A549 (cell line): Measurements from ENCODE around the gene CBLN1. TPM values are rescaled to one million over a fixed set of nuclear protein-coding genes. Genes with fewer than 3 reads are reported as not detected.

Experiments
- ATAC-seq, 2 experiments: fragments of 200-7000 bp in 1 of 2; fragments of >200 bp in 1 of 2; cut with Nextera tagmentation in 1 of 2; cut with Tn5 transposase in 1 of 2; 3 replicates each; pipeline versions ENCODE4 v1.8.0 to v1.9.1; 2018 to 2020; ENCODE audit warnings: mild to moderate bottlenecking in 1 of 2, moderate library complexity in 1 of 2
- CTCF ChIA-PET: fragments of 300-600 bp; sonication (Branson Sonifier 250); formaldehyde crosslinking; extraction: SDS; loops from one replicate; lab custom pipeline; 2021; ENCODE audit warnings: antibody characterized with exemption, inconsistent platforms; lab: Yijun Ruan, JAX
- POLR2A ChIA-PET: fragments of 350-600 bp; formaldehyde crosslinking; extraction: SDS; loops from one replicate; lab custom pipeline; 2021; ENCODE audit warnings: antibody characterized with exemption, inconsistent platforms; lab: Yijun Ruan, JAX
- DNase-seq, 2 experiments: peaks; one replicate each; pipeline versions ENCODE4 v3.0.0 to v3.0.0-alpha.2; 2011 to 2016; ENCODE audit warnings: low read depth in 1 of 2, low spot score in 1 of 2
- FAIRE-seq: peaks from 2 replicates; lab custom pipeline; 2011; peaks lifted over from hg19 to GRCh38; lab: Jason Lieb, UNC
- H3K27ac ChIP-seq, 2 experiments: fragments of >200 bp; sonication (Bioruptor Twin); formaldehyde crosslinking; 3 replicates each; pipeline ENCODE4 v1.5.1; 2016 to 2017
- H3K4me1 ChIP-seq: fragments of >200 bp; sonication (Bioruptor Twin); formaldehyde crosslinking; 3 replicates; pipeline ENCODE4 v1.6.1; 2016
- H3K4me2 ChIP-seq: fragments of >200 bp; sonication (Bioruptor Twin); formaldehyde crosslinking; 3 replicates; pipeline ENCODE4 v1.6.1; 2016
- H3K4me3 ChIP-seq: fragments of >200 bp; sonication (Bioruptor Twin); formaldehyde crosslinking; 3 replicates; pipeline ENCODE4 v1.5.1; 2016
- H3K9me3 ChIP-seq: fragments of >200 bp; sonication (Bioruptor Twin); formaldehyde crosslinking; 3 replicates; pipeline ENCODE4 v1.6.1; 2016
- BHLHE40 ChIP-seq: IDR thresholded peaks from 2 replicates; pipeline ENCODE4 v1.6.1; 2012; ENCODE audit warnings: low read depth, low read length, inconsistent platforms
- CHD4 ChIP-seq: fragments of 200-600 bp; sonication (generic); IDR thresholded peaks from 2 replicates; pipeline ENCODE4 v1.6.1; 2016; ENCODE audit warnings: antibody characterized with exemption, mild to moderate bottlenecking, borderline replicate concordance
- GATA3 ChIP-seq: IDR thresholded peaks from 2 replicates; pipeline ENCODE4 v1.6.1; 2012; ENCODE audit warnings: borderline replicate concordance
- HDAC2 ChIP-seq: fragments of 200-600 bp; sonication (generic); IDR thresholded peaks from 2 replicates; pipeline ENCODE4 v1.6.1; 2016
- HOXA7 ChIP-seq: fragments of 250-450 bp; sonication (Bioruptor Pico); IDR thresholded peaks from 2 replicates; pipeline ENCODE4 v1.5.0; 2020; ENCODE audit warnings: mild to moderate bottlenecking, moderate library complexity
- KDM1A ChIP-seq: fragments of 200-600 bp; sonication (generic); IDR thresholded peaks from 2 replicates; pipeline ENCODE4 v1.6.1; 2016; ENCODE audit warnings: low read depth, mild to moderate bottlenecking
- MAFK ChIP-seq: fragments of 450-650 bp; IDR thresholded peaks from 2 replicates; pipeline ENCODE4 v1.6.1; 2014; ENCODE audit not compliant: partially characterized antibody
- MAZ ChIP-seq: fragments of 150-350 bp; IDR thresholded peaks from 2 replicates; pipeline ENCODE4 v1.6.1; 2014; ENCODE audit warnings: antibody characterized with exemption, low read depth, low read length, borderline replicate concordance
- NFE2L2 ChIP-seq: fragments of 150-350 bp; conservative IDR thresholded peaks from 2 replicates; pipeline ENCODE4 v1.6.1; 2014; ENCODE audit warnings: low read length
- NPAS2 ChIP-seq: fragments of 250-450 bp; sonication (Bioruptor Pico); IDR thresholded peaks from 2 replicates; pipeline ENCODE4 v1.8.0; 2022; ENCODE audit warnings: mild to moderate bottlenecking, moderate library complexity, borderline replicate concordance
- RNF2 ChIP-seq: fragments of 200-600 bp; sonication (generic); IDR thresholded peaks from 2 replicates; pipeline ENCODE4 v1.6.1; 2016; ENCODE audit warnings: low read depth, mild to moderate bottlenecking, antibody characterized with exemption, moderate library complexity, borderline replicate concordance
- SMC3 ChIP-seq: fragments of >200 bp; sonication (Bioruptor Twin); formaldehyde crosslinking; IDR thresholded peaks from 3 replicates; pipeline ENCODE4 v1.6.1; 2018; ENCODE audit warnings: inconsistent platforms
- TP53 ChIP-seq: fragments of 250-450 bp; sonication (Bioruptor Pico); IDR thresholded peaks from 2 replicates; pipeline ENCODE4 v1.5.0; 2021; ENCODE audit warnings: mild to moderate bottlenecking, moderate library complexity
- ZC3H11A ChIP-seq: fragments of 450-650 bp; IDR thresholded peaks from 2 replicates; pipeline ENCODE4 v1.6.1; 2014; ENCODE audit warnings: antibody characterized with exemption, mild to moderate bottlenecking
- ZFP36 ChIP-seq: fragments of 450-650 bp; IDR thresholded peaks from 2 replicates; pipeline ENCODE4 v1.6.1; 2014; ENCODE audit warnings: borderline replicate concordance; ENCODE audit not compliant: partially characterized antibody
- WGBS: methylation state at CpG from one replicate; pipeline ENCODE4 v1.1.6; 2017; ENCODE audit errors: missing lambda C conversion rate; 5-methylcytosine and 5-hydroxymethylcytosine counted together
- polyA minus RNA-seq: library from RNA; depleted of rRNA, polyadenylated mRNA; stranded (reverse); fragments of >200 nt; gene quantifications from 2 replicates; pipeline ENCODE4 v1.2.3, GENCODE V29; 2011; rRNA and poly(A)+ RNA removed
- polyA plus RNA-seq, 4 experiments: library from polyadenylated mRNA; depleted of rRNA in 3 of 4; stranded (reverse); fragments of >200 nt; fragmentation: RNase III in 1 of 4; extraction: RNeasy Plus Mini Kit Qiagen cat#74134 plus additional on column Dnase treatment in 1 of 4; gene quantifications; 2 replicates in 3 of 4; 3 replicates in 1 of 4; pipeline ENCODE4 v1.2.3, GENCODE V29; 2011 to 2017
- TF ChIP-seq, protein P1 (sequence below): fragments of >200 bp; sonication (Bioruptor Twin); formaldehyde crosslinking; IDR thresholded peaks from 2 replicates; pipeline ENCODE4 v1.6.1; 2016
- TF ChIP-seq, protein P2 (sequence below): fragments of 200-600 bp; sonication (generic); IDR thresholded peaks from 2 replicates; pipeline ENCODE4 v1.6.1; 2016; ENCODE audit warnings: antibody characterized with exemption, mild to moderate bottlenecking, moderate library complexity
- TF ChIP-seq, protein P3 (sequence below): fragments of 150-350 bp; IDR thresholded peaks from 2 replicates; pipeline ENCODE4 v1.6.1; 2014; ENCODE audit warnings: low read depth, mild to moderate bottlenecking, low read length
- TF ChIP-seq, protein P4 (sequence below): fragments of 250-450 bp; sonication (Bioruptor Pico); IDR thresholded peaks from 2 replicates; pipeline ENCODE4 v1.5.0; 2021; ENCODE audit warnings: mild to moderate bottlenecking, moderate library complexity, borderline replicate concordance

The CBLN1 gene
- polyA plus RNA-seq (2011; rRNA removed), result not detected in 2 replicates
- 0.04 TPM in 1 of 2 replicates, not detected in the other for polyA plus RNA-seq (2012; cell fraction: cytosol; rRNA removed)
- polyA plus RNA-seq (2012; cell fraction: nucleus; rRNA removed), result not detected in 2 replicates
- 0.04 to 0.20 TPM (median 0.05 TPM) in 3 replicates for polyA plus RNA-seq (2017; fragmentation: RNase III; extraction: RNeasy Plus Mini Kit Qiagen cat#74134 plus additional on column Dnase treatment)
- polyA minus RNA-seq, result not detected in 2 replicates

DNA sequence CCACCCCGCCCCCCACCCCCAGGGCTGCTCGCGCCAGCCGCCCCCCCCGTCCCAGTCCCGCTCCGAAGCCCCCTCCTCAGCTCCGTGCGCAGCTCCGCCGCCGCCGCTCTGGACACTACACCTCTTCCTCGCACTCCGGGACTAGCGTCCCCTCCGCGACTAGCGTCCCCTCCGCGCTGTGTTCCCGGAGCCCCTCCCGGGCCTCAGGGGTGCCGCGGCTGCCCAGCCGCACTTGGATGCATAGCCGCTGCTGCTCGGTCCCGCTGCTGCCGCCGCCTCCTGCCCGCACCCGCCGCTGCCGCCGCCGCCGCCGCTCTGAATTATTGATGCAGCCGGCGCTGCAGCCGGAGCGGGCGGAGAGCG is at the start of gene CBLN1:
Gene CBLN1 (minus strand): TSS at position 359 of the 363 bp plus-strand sequence. CDS start 373 bp downstream, outside the sequence.
- TF ChIP-seq HOXA7 (CRISPR knock-in tag) (no peak), ZC3H11A (no peak), TP53 (CRISPR knock-in tag) (no peak)
- no peaks in the 10 kb centered on the region for H3K9me3 ChIP-seq
- peak within 1 kb of the TSS in 1 of 2 experiments; percentile 69; a peak in 2 of 6 replicates for H3K27ac ChIP-seq
- no peak for ATAC-seq
- no peak for FAIRE-seq
- no peak for DNase-seq
- H3K4me1 ChIP-seq, result 0 out of 3 replicates have a peak, but pooled peaks cover 3% of the 10 kb centered on the region
- WGBS, result 61% methylated on average over 10 of the region's 45 CpGs
- POLR2A ChIA-PET, result no interaction called here
- H3K4me3 ChIP-seq, result peak within 1 kb of the TSS; percentile 57
- H3K4me2 ChIP-seq, result peak within 1 kb of the TSS; percentile 95
- CTCF ChIA-PET, result interaction anchor here (0.6 kb wide), 1 partner anchor 71 kb away, joined by 4 read pairs; no protein-coding TSS in a partner anchor

DNA sequence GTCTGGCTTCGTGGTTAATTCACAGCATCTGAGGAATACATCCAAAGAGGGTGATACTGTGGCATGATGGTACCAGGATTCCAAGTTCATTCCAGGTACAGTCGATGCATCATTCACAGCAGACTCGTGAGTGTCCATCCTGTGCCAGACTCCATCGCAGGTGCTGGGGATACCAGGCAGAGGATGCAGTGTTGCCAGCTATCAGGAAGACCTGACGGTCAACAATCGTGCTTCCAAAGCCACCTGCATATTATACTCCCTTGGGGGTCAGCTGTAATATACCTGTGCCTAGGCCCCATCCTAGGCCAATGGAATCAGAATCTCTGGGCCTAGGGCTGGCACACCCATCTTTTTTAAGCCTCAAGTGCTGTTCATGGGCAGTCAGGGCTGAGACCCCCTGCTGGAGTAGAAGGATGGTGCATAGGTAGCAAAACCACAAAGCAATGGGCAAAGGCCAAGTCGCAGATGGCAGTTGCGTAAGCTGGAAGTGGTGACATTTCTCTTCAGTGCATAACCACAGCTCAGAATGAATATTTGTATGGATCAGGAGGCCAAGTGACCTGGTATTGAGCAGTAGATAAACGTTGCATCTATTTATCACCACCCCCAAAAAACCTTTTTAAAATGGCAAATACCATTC is 49.0 kb upstream of the CBLN1 start:
- Histone ChIP-seq H3K4me1 (no peaks in the 10 kb centered on the region), H3K27ac (no peak overlapping the region), H3K4me3 (no peak overlapping the region), H3K4me2 (no peak overlapping the region), H3K9me3 (no peaks in the 10 kb centered on the region)
- no peak for DNase-seq
- ATAC-seq, result no peak
- TF ChIP-seq MAZ (no peak), BHLHE40 (no peak), CHD4 (no peak), HDAC2 (no peak), TP53 (CRISPR knock-in tag) (no peak), KDM1A (no peak), GATA3 (no peak), MAFK (no peak), SMC3 (no peak)
- TF ChIP-seq, protein P1, sequence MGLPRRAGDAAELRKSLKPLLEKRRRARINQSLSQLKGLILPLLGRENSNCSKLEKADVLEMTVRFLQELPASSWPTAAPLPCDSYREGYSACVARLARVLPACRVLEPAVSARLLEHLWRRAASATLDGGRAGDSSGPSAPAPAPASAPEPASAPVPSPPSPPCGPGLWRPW, result no peak
- TF ChIP-seq, protein P2, sequence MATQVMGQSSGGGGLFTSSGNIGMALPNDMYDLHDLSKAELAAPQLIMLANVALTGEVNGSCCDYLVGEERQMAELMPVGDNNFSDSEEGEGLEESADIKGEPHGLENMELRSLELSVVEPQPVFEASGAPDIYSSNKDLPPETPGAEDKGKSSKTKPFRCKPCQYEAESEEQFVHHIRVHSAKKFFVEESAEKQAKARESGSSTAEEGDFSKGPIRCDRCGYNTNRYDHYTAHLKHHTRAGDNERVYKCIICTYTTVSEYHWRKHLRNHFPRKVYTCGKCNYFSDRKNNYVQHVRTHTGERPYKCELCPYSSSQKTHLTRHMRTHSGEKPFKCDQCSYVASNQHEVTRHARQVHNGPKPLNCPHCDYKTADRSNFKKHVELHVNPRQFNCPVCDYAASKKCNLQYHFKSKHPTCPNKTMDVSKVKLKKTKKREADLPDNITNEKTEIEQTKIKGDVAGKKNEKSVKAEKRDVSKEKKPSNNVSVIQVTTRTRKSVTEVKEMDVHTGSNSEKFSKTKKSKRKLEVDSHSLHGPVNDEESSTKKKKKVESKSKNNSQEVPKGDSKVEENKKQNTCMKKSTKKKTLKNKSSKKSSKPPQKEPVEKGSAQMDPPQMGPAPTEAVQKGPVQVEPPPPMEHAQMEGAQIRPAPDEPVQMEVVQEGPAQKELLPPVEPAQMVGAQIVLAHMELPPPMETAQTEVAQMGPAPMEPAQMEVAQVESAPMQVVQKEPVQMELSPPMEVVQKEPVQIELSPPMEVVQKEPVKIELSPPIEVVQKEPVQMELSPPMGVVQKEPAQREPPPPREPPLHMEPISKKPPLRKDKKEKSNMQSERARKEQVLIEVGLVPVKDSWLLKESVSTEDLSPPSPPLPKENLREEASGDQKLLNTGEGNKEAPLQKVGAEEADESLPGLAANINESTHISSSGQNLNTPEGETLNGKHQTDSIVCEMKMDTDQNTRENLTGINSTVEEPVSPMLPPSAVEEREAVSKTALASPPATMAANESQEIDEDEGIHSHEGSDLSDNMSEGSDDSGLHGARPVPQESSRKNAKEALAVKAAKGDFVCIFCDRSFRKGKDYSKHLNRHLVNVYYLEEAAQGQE, result no peak
- TF ChIP-seq, protein P3, sequence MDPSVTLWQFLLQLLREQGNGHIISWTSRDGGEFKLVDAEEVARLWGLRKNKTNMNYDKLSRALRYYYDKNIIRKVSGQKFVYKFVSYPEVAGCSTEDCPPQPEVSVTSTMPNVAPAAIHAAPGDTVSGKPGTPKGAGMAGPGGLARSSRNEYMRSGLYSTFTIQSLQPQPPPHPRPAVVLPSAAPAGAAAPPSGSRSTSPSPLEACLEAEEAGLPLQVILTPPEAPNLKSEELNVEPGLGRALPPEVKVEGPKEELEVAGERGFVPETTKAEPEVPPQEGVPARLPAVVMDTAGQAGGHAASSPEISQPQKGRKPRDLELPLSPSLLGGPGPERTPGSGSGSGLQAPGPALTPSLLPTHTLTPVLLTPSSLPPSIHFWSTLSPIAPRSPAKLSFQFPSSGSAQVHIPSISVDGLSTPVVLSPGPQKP, result no peak
- FAIRE-seq, result no peak
- ChIA-PET POLR2A (no interaction called here), CTCF (no interaction called here)
- 21% methylated on average over 9 of the region's 9 CpGs for WGBS

DNA sequence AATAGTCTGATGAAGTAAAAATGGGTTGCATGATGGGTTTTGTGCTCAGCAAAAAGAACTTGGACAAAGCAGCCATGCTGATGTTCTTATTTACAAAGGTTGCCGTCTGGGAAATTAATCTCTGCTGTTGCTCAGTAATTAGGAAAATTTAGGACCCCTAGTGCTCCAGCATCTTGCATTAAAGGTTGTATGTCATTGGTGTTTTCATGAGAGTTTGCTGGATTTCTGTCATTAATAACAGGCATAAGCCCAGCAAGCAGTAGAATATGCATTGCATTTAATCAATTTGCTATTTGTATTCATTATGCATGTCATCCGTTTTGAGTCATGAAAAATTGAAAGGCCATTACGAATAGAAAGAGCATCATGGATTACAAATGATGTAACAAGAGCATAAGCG is 46.7 kb upstream of the CBLN1 start:
- H3K4me2 ChIP-seq, result no peak overlapping the region
- no peaks in the 10 kb centered on the region for H3K9me3 ChIP-seq
- H3K4me1 ChIP-seq, result no peaks in the 10 kb centered on the region
- WGBS, result 2% methylated on average over 4 of the region's 4 CpGs
- TF ChIP-seq NFE2L2 (no peak), NPAS2 (CRISPR knock-in tag) (no peak), ZFP36 (no peak), RNF2 (no peak)
- TF ChIP-seq, protein P4, sequence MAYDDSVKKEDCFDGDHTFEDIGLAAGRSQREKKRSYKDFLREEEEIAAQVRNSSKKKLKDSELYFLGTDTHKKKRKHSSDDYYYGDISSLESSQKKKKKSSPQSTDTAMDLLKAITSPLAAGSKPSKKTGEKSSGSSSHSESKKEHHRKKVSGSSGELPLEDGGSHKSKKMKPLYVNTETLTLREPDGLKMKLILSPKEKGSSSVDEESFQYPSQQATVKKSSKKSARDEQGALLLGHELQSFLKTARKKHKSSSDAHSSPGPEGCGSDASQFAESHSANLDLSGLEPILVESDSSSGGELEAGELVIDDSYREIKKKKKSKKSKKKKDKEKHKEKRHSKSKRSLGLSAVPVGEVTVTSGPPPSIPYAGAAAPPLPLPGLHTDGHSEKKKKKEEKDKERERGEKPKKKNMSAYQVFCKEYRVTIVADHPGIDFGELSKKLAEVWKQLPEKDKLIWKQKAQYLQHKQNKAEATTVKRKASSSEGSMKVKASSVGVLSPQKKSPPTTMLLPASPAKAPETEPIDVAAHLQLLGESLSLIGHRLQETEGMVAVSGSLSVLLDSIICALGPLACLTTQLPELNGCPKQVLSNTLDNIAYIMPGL (CRISPR knock-in tag), result no peak
- ATAC-seq (no peak), DNase-seq (no peak), FAIRE-seq (no peak)
- no peak overlapping the region for H3K4me3 ChIP-seq
- CTCF ChIA-PET, result no interaction called here
- POLR2A ChIA-PET, result no interaction called here
- no peak overlapping the region for H3K27ac ChIP-seq
